ENCODE data around the gene TMOD4.

- TF ChIP-seq POLR2A (IDR thresholded peaks at IDR 0.05), result no peak
- no peak for TF ChIP-seq CTCF (IDR thresholded peaks at IDR 0.05)
Measured at GRCh38 chr1:151164732-151165280, 11.0 kb downstream of the TMOD4 start.
